Measurements from ENCODE around the gene DLST. TPM values are rescaled to one million over a fixed set of nuclear protein-coding genes. Genes with fewer than 3 reads are reported as not detected.

DLST gene
- total RNA-seq, 2 experiments from 2014 or later: 106 to 119 TPM

DNA sequence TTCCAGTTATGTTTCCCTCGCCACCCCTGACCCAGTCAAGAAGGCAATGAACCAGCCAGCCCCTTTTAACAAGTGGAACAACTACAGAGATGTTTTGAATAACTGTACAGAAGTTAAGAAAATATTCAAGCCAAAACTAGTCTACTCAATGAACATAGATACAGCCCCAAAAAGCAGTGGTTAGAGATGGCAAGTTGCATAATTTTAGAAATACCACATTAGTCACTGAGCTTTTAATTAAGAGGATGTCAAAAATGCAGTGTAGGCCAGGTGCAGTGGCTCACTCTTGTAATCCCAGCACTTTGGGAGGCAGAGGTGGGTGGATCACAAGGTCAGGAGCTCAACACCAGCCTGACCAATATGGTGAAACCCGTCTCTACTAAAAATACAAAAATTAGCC, 32.9 kb upstream of the DLST start:
- CTCF ChIA-PET: interaction anchor here (0.7 to 3.7 kb wide), 6 partner anchors 9 to 240 kb away, joined by 3 to 21 read pairs (median 4); no protein-coding TSS in a partner anchor
- DNase-seq (no peak), ATAC-seq (no peak)
- H3K4me3 Mint-ChIP-seq: no peak overlapping the region
- H3K4me1 Mint-ChIP-seq: peaks cover 13% of the 10 kb centered on the region
- no peaks in the 10 kb centered on the region for H3K36me3 Mint-ChIP-seq
- no peaks in the 10 kb centered on the region for H3K9me3 Mint-ChIP-seq (ENCODE audit: low read depth)
- H3K27ac Mint-ChIP-seq: no peak overlapping the region
- no peaks in the 10 kb centered on the region for H3K27me3 Mint-ChIP-seq

DNA sequence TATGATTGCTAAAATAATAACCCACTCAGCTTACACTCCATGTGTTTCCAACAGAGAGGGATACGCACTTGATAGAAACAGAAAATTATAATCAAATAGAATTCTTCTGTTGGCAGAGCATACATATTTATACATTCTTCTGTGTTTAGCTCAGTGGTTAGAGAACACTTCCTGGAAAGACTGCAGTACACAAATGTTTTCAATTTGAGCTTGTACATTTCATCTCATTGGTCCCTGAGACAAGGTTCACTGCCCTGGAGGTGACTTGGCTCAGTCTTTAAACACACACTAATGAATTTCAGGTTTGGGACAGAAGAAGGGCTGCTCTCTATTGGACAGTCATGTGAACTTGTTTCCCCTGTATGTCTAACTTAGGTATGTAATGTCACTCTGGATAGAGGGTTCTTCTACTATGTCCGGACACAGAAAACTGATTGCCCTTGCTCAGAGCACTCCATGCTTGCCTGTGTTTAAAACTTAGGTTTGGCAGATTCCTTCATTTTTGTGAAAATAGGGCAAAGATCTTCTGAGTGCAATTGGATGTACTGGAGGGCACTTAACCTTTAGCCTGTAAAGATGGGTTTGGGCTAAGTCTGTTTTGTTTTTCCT, 28.7 kb upstream of the DLST start:
- DNase-seq: no peak
- Mint-ChIP-seq H3K27me3 (no peaks in the 10 kb centered on the region), H3K27ac (no peak overlapping the region), H3K4me1 (peaks cover 13% of the 10 kb centered on the region), H3K4me3 (no peak overlapping the region), H3K36me3 (no peaks in the 10 kb centered on the region), H3K9me3 (ENCODE audit: low read depth) (no peaks in the 10 kb centered on the region)
- CTCF ChIA-PET: interaction anchor here (1.0 to 20.2 kb wide), 8 partner anchors 8 to 244 kb away, joined by 3 to 680 read pairs (median 8); partner anchors contain the start of genes DLST, PROX2 and YLPM1
- peak; percentile 42 for ATAC-seq

DNA sequence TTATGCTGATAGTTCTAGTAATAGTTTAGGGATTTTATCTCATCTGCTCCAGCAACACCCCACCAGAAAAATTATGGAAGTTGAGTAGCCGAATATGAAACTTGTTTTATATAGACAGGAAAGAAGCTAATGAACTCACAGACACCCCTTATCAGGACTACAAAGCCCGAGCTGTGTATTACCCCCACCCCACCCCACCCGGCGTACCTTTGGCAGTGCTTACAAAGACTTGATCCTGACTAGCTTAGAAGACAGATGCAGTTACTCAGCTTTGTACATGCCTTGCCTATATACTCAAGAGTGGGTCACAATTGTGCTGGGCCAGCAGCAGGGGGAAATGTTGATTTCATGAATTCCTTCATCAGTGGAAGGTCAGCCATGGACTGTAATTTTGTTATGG, 28.1 kb upstream of the DLST start:
- DNase-seq: no peak
- no peaks in the 10 kb centered on the region for H3K9me3 Mint-ChIP-seq (ENCODE audit: low read depth)
- H3K4me1 Mint-ChIP-seq: peaks cover 13% of the 10 kb centered on the region
- H3K4me3 Mint-ChIP-seq: no peak overlapping the region
- no peaks in the 10 kb centered on the region for H3K36me3 Mint-ChIP-seq
- CTCF ChIA-PET: interaction anchor here (1.0 to 20.2 kb wide), 8 partner anchors 7 to 245 kb away, joined by 3 to 680 read pairs (median 8); partner anchors contain the start of genes DLST and PROX2
- no peaks in the 10 kb centered on the region for H3K27me3 Mint-ChIP-seq
- no peak overlapping the region for H3K27ac Mint-ChIP-seq
- ATAC-seq: no peak

DNA sequence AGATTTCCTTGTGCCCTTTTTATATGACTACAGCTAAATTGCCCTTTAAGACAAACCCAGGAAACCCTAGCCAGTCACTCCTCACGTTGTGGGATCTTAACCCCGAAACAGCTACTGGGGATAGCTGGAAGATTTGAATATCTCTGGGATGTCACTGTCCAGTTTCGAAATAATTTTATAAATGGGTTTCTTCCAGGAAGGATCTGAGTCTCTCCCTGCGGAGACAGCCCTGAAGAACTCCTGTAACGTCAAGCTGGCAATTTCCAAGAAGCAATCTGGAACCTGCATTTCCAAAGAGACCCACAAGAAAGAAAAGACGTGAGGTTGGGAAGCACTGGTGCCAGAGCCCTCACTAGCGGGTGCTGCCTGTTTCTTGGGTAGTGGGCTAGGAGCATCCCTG, 26.7 kb upstream of the DLST start:
- CTCF ChIA-PET: interaction anchor here (0.8 to 20.2 kb wide), 8 partner anchors 9 to 243 kb away, joined by 3 to 680 read pairs (median 5); partner anchors contain the start of genes DLST, LTBP2 and PROX2
- H3K9me3 Mint-ChIP-seq (ENCODE audit: low read depth): no peaks in the 10 kb centered on the region
- H3K36me3 Mint-ChIP-seq: no peaks in the 10 kb centered on the region
- H3K27me3 Mint-ChIP-seq: no peaks in the 10 kb centered on the region
- H3K4me3 Mint-ChIP-seq: no peak overlapping the region
- no peak overlapping the region for H3K27ac Mint-ChIP-seq
- DNase-seq (no peak), ATAC-seq (no peak)
- H3K4me1 Mint-ChIP-seq: peaks cover 13% of the 10 kb centered on the region

DNA sequence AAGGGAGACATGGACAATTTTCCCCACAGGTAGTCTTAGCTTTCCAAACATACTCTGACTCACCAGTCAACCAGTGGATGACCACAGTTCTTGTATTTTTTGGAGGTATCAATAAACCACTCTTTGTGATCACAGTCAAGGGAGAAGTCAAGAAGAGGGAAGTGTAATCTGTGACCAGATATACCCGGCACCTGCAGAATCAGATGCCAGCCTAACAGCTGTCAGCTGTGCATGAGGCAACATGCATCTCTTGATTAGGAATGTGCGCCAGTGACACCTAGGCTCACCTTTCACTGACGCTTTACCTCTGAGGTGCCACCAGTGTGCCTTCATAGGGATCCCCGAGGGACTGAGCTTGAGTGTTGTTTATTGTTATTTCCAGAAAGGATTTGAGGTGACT, 25.8 kb upstream of the DLST start:
- DNase-seq: no peak
- no peak overlapping the region for H3K4me3 Mint-ChIP-seq
- ATAC-seq: no peak
- CTCF ChIA-PET: interaction anchor here (0.8 to 20.2 kb wide), 8 partner anchors 8 to 76 kb away, joined by 3 to 680 read pairs (median 5); partner anchors contain the start of genes DLST and PROX2
- no peaks in the 10 kb centered on the region for H3K27me3 Mint-ChIP-seq
- no peaks in the 10 kb centered on the region for H3K9me3 Mint-ChIP-seq (ENCODE audit: low read depth)
- no peaks in the 10 kb centered on the region for H3K36me3 Mint-ChIP-seq
- H3K27ac Mint-ChIP-seq: no peak overlapping the region
- peaks cover 13% of the 10 kb centered on the region for H3K4me1 Mint-ChIP-seq

DNA sequence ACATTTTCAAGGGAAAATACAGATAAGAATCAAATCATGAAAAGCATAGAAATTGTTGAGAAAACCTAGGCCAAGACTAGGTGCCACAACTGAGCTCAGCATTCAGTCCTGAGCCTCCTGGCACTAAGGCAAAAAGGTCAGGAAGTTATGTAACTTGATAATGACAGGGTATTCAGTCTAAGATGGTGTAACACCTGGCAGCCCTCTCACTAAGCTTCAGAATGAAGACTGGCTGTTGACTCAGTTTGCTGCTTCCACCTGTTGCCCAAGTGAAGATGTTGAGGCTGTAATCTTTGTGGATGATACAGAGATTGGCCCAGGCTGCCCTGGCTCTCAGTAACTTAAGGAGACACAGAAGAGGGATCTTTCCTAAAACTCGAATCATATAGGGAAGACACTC, 25.4 kb upstream of the DLST start:
- Mint-ChIP-seq H3K36me3 (no peaks in the 10 kb centered on the region), H3K27me3 (no peaks in the 10 kb centered on the region), H3K4me1 (peaks cover 13% of the 10 kb centered on the region), H3K9me3 (ENCODE audit: low read depth) (no peaks in the 10 kb centered on the region), H3K27ac (no peak overlapping the region), H3K4me3 (no peak overlapping the region)
- ATAC-seq (no peak), DNase-seq (no peak)
- CTCF ChIA-PET: interaction anchor here (0.9 to 20.2 kb wide), 6 partner anchors 8 to 75 kb away, joined by 3 to 680 read pairs (median 44); partner anchors contain the start of genes DLST and PROX2

DNA sequence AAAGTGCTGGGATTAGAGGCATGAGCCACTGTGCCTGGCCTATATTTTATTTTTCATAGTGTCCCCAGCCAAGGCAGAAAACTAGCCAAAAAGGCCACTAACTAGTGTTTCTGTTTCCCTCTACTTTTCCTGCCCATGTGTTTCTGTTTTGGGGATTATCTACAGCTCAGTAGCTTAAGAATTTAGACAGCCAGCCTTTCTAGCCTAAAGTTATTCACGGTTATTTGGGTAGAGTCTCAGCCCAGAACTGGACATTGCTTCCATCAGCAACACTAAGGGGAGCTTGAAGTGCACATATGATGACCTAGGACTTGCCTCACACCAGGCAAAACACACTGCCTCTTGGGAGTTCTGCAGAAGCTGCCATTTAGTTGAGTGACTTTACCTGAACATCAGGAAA, 23.7 kb upstream of the DLST start:
- Mint-ChIP-seq H3K27me3 (no peaks in the 10 kb centered on the region), H3K9me3 (ENCODE audit: low read depth) (no peaks in the 10 kb centered on the region), H3K27ac (no peak overlapping the region), H3K36me3 (no peaks in the 10 kb centered on the region), H3K4me1 (peaks cover 4% of the 10 kb centered on the region), H3K4me3 (no peak overlapping the region)
- CTCF ChIA-PET: interaction anchor here (0.7 to 20.2 kb wide), 6 partner anchors 9 to 230 kb away, joined by 3 to 680 read pairs (median 44); partner anchors contain the start of genes DLST and PROX2
- DNase-seq (no peak), ATAC-seq (no peak)

DNA sequence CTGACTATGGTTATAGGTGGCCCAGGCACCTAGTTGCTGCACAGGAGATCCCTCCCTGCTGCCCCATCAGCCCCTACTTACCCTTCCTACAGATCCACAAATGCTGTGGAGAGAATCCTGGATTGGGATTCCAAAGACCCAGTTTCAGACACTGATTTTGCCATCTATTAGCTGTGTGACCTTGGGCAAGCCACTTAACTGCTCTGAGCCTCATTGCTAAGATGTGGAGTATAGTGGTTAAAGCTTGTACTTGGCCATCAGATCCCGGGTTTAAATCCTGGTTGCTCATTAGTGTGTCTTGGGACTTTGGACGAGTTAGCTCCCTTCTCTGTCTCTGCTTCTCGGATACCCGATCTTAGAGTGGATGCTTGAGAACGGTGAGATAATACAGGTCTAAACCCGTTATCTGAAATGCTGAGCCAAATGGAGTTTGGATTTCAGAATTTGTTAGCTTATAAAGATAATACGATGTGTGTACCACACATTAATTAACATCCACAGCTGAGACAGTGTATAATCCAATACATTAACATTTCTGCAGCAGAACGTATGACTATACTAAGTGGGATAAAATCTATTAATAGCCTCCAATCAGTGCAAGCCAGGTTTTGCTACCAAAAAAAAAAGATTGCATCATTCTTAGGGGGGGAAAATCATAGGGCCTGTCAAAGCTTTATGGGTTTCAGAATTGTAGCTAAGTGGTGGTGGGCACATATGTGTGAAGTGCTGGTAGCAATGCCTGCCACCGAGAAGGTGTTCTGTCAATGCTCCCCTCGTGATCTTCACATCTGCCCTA, 21.8 kb upstream of the DLST start:
- no peaks in the 10 kb centered on the region for H3K9me3 Mint-ChIP-seq (ENCODE audit: low read depth)
- DNase-seq (no peak), ATAC-seq (no peak)
- no peak overlapping the region for H3K4me3 Mint-ChIP-seq
- H3K36me3 Mint-ChIP-seq: no peaks in the 10 kb centered on the region
- no peaks in the 10 kb centered on the region for H3K4me1 Mint-ChIP-seq
- CTCF ChIA-PET: interaction anchor here (0.8 to 20.2 kb wide), 24 partner anchors 11 to 663 kb away, joined by 3 to 680 read pairs (median 6); partner anchors contain the start of genes BATF, DLST, LTBP2 and PROX2
- no peak overlapping the region for H3K27ac Mint-ChIP-seq
- H3K27me3 Mint-ChIP-seq: no peaks in the 10 kb centered on the region

DNA sequence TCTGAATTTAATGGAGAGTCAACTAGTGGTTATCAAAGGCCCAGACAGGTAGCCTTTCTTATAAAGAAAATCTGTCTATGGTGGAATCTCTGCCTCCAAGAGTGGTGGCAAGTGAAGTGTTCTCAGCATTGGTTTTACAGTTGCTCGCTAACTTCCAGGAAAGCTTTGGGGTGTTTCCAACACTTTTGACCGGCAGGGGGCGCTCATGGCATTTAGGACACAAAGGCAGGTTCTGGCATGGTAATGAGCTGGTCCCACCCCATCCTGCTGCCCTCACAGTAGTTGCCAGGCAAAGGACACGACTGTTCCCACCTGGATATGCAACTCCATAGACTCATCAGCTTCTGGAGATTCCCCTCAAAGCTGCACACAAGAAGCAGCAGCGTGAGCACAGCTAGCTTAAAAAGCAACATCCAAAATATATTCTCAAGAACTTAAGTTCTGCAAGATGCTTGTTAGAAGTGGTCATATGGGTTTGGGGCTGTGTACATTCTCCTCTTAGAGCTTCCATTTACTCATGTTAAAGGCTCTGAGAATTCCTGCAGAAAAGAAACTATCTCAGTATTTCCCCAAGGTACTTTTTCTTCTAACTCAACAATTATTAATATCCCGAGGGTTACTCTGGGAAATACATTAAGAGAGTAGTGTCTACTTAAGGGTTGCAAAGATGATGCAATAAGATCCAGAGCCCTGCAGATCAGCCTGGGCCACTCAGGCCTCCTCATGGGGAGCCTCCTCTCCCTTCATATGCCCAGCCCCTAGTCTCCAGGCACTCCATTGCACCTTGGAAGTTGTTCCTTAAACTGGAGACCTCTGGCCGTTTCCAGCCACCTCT, 20.6 kb upstream of the DLST start:
- Mint-ChIP-seq H3K36me3 (no peaks in the 10 kb centered on the region), H3K27ac (no peak overlapping the region), H3K9me3 (ENCODE audit: low read depth) (no peaks in the 10 kb centered on the region), H3K4me1 (peaks cover under 1% of the 10 kb centered on the region), H3K27me3 (no peaks in the 10 kb centered on the region), H3K4me3 (no peak overlapping the region)
- peak; percentile 93 for DNase-seq
- CTCF ChIA-PET: interaction anchor here (0.7 to 20.2 kb wide), 39 partner anchors 8 to 662 kb away, joined by 3 to 680 read pairs (median 5); partner anchors contain the start of genes BATF, DLST, LTBP2 and PROX2
- ATAC-seq: peak; percentile 94

DNA sequence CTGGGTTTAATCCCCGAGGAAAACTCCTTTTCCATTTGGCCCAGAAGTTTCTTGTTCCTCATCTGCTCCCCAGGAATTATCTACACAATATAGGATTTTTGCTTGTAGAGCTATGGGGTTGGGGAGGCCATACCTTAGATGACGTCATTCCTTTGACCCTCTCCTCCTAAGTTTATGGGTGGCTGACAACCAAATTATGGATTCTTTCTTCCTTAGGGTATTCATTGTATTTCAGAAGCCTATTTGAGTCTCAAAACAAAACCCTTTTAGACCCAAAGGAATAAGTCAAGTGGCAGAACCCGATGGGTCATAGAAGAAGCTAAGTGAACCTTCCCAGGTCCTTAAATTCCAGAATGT, 20.0 kb upstream of the DLST start:
- Mint-ChIP-seq H3K4me1 (peaks cover 7% of the 10 kb centered on the region), H3K27me3 (no peaks in the 10 kb centered on the region), H3K27ac (no peak overlapping the region), H3K9me3 (ENCODE audit: low read depth) (no peaks in the 10 kb centered on the region), H3K4me3 (no peak overlapping the region), H3K36me3 (no peaks in the 10 kb centered on the region)
- no peak for DNase-seq
- CTCF ChIA-PET: interaction anchor here (0.7 to 20.2 kb wide), 24 partner anchors 9 to 438 kb away, joined by 3 to 680 read pairs (median 6); partner anchors contain the start of genes DLST, EIF2B2, PROX2 and RPS6KL1
- ATAC-seq: no peak

DNA sequence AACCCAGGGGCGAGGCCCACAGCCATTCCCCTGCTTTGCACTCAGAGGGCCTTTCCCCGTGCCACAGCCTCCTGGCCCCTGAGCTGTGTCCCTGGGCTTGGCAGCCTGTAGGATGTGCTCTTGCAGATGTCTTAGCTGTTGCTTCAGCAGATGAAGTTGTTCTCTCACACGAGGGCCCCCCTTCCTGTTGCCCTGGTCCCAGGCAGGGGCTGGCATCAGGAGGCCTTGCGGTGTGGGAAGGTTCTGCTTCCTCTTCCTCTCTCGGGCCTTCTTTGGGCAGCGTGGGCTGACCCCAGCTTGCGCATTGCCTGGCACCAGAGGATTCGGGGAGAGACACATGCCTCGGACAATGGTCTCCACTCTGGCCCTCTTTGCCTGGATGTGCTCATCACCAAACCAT, 18.4 kb upstream of the DLST start:
- Mint-ChIP-seq H3K4me3 (no peak overlapping the region), H3K27ac (no peak overlapping the region), H3K36me3 (no peaks in the 10 kb centered on the region), H3K4me1 (peaks cover 20% of the 10 kb centered on the region), H3K27me3 (no peaks in the 10 kb centered on the region), H3K9me3 (ENCODE audit: low read depth) (no peaks in the 10 kb centered on the region)
- ATAC-seq (no peak), DNase-seq (no peak)
- CTCF ChIA-PET: interaction anchor here (1.0 to 20.2 kb wide), 8 partner anchors 13 to 304 kb away, joined by 3 to 680 read pairs (median 42); partner anchors contain the start of genes DLST and PROX2

DNA sequence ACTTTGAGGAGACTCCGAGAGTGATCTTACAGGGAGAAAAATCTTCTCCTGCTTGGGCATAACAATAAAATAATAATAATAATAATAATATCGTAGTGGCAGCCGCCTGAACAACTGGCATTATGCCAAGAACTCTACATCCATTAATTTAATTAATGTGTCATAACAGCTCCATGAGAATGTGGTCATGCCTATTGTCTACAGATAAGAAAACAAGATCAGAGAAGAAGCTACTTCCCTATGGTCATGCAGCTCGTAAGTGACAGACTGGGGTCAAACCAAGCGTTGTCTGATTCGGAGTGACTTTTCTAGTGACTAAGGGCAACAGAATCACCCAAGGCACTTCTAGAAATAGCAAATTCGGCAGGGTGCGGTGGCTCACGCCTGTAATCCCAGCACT, 17.5 kb upstream of the DLST start:
- no peaks in the 10 kb centered on the region for H3K36me3 Mint-ChIP-seq
- no peak overlapping the region for H3K27ac Mint-ChIP-seq
- no peaks in the 10 kb centered on the region for H3K9me3 Mint-ChIP-seq (ENCODE audit: low read depth)
- peaks cover 25% of the 10 kb centered on the region for H3K4me1 Mint-ChIP-seq
- ATAC-seq (no peak), DNase-seq (no peak)
- no peaks in the 10 kb centered on the region for H3K27me3 Mint-ChIP-seq
- CTCF ChIA-PET: interaction anchor here (0.9 to 20.2 kb wide), 7 partner anchors 9 to 255 kb away, joined by 3 to 680 read pairs (median 60); partner anchors contain the start of genes DLST and PROX2
- H3K4me3 Mint-ChIP-seq: no peak overlapping the region
